ENCODE measurements around the gene SAMD4B. TPM values are rescaled to one million over a fixed set of nuclear protein-coding genes. Genes with fewer than 3 reads are reported as not detected.

Gene SAMD4B
- total and polyA plus RNA-seq, 9 of the 15 experiments (the other 6 are each of a cell fraction or from before 2014, with no cell fraction given) = 3.4 to 90.5 (median 38.0) TPM

GRCh38 chr19:39347332-39348164 is 5.3 kb downstream of the SAMD4B start (continued):
- TF ChIP-seq ZBTB5 (IDR thresholded peaks at IDR 0.05) = no peak
- TF ChIP-seq ZNF232 (CRISPR knock-in tag; IDR thresholded peaks at IDR 0.05) = no peak
- TF ChIP-seq KAT2B (IDR thresholded peaks at IDR 0.05; ENCODE audit: low read depth, low read length) = no peak
- TF ChIP-seq MEIS2 (IDR thresholded peaks at IDR 0.05; ENCODE audit: partially characterized antibody) = peak; percentile 17
- no peak for TF ChIP-seq ASH1L (IDR thresholded peaks at IDR 0.05; ENCODE audit: borderline replicate concordance, low read depth, partially characterized antibody)
- TF ChIP-seq NCOR1 (IDR thresholded peaks at IDR 0.05) = peak; percentile 54; the same call in 1 of the 2 replicates
- TF ChIP-seq ZNF24 (IDR thresholded peaks at IDR 0.05) = peak; percentile 38; the same call in 1 of the 2 replicates
- TF ChIP-seq KLF6 (CRISPR knock-in tag; IDR thresholded peaks at IDR 0.05; ENCODE audit: borderline replicate concordance) = no peak
- no peak for TF ChIP-seq MEF2A (IDR thresholded peaks at IDR 0.05; ENCODE audit: control insufficient read depth, low read depth, low read length)
- TF ChIP-seq CXXC5 (CRISPR knock-in tag; IDR thresholded peaks at IDR 0.05) = no peak
- TF ChIP-seq ZNF75A (CRISPR knock-in tag; IDR thresholded peaks at IDR 0.05) = 0 out of 2 replicates have a peak, but pooled peaks have one; percentile 11
- TF ChIP-seq MECOM (CRISPR knock-in tag; IDR thresholded peaks at IDR 0.05) = peak; percentile 57; the same call in 1 of the 2 replicates
- no peak for TF ChIP-seq NFIX (CRISPR knock-in tag; IDR thresholded peaks at IDR 0.05; ENCODE audit: low read depth)
- TF ChIP-seq JUND (IDR thresholded peaks at IDR 0.05; ENCODE audit: borderline replicate concordance, low read depth, low read length) = peak; percentile 38; the same call in 1 of the 2 replicates
- peak; percentile 8; the same call in 1 of the 3 replicates for TF ChIP-seq JUND (tag; IDR thresholded peaks at IDR 0.05; ENCODE audit: borderline replicate concordance, low read depth, low read length)
- TF ChIP-seq ZNF395 (CRISPR knock-in tag; IDR thresholded peaks at IDR 0.05) = no peak
- TF ChIP-seq PHF8 (IDR thresholded peaks at IDR 0.05; ENCODE audit: borderline replicate concordance, low read length) = no peak
- no peak for TF ChIP-seq MEF2D (tag; conservative IDR thresholded peaks at IDR 0.05; ENCODE audit: low read depth)
- no peak for TF ChIP-seq ESRRB (CRISPR knock-in tag; IDR thresholded peaks at IDR 0.05; ENCODE audit: borderline replicate concordance)
- TF ChIP-seq DPF2 (IDR thresholded peaks at IDR 0.05) = 0 out of 2 replicates have a peak, but pooled peaks have one; percentile 15
- no peak for TF ChIP-seq ZFP30 (CRISPR knock-in tag; IDR thresholded peaks at IDR 0.05; ENCODE audit: borderline replicate concordance)
- no peak for TF ChIP-seq ZNF280B (CRISPR knock-in tag; IDR thresholded peaks at IDR 0.05)
- peak; percentile 57; the same call in 1 of the 2 replicates for TF ChIP-seq SOX6 (IDR thresholded peaks at IDR 0.05)
- TF ChIP-seq EP300 (IDR thresholded peaks at IDR 0.05; ENCODE audit: low read length) = peak; percentile 54; the same call in 1 of the 2 replicates
- peak; percentile 72 for TF ChIP-seq CBFA2T3 (IDR thresholded peaks at IDR 0.05)

Data from K562 (cell line).